K562 (cell line): Measurements from ENCODE around the gene HS3ST4. TPM values are rescaled to one million over a fixed set of nuclear protein-coding genes. Genes with fewer than 3 reads are reported as not detected.

Experiments
- ATAC-seq: fragments of 200-7000 bp; cut with Tn5 transposase; 3 replicates; pipeline ENCODE4 v1.9.1; 2020; ENCODE audit warnings: moderate library complexity
- BruUV-seq: library from RNA; stranded (reverse); fragments of 400-500 nt; replicated peaks from 2 replicates; lab custom pipeline; 2021; lab: Mats Ljungman, UMichigan
- CTCF ChIA-PET: fragments of 300-600 bp; formaldehyde crosslinking; extraction: SDS; loops from one replicate; lab custom pipeline; 2021; ENCODE audit warnings: low intra/inter-chr PET ratio; lab: Yijun Ruan, JAX
- POLR2A ChIA-PET: fragments of 300-600, 350-650 bp; sonication (Branson Sonifier 250); formaldehyde crosslinking; extraction: SDS; loops from one replicate; lab custom pipeline; 2021; ENCODE audit warnings: antibody characterized with exemption, inconsistent platforms; lab: Yijun Ruan, JAX
- DNase-seq, 4 experiments: peaks; one replicate each; pipeline versions ENCODE4 v3.0.0 to v3.0.0-alpha.2; 2011 to 2018; ENCODE audit warnings: low spot score in 3 of 4, mixed read lengths in 3 of 4; ENCODE audit errors: extremely low read depth in 1 of 4
- FAIRE-seq: peaks from 2 replicates; lab custom pipeline; 2011; peaks lifted over from hg19 to GRCh38; lab: Jason Lieb, UNC
- H2AFZ ChIP-seq: 2 replicates; pipeline ENCODE4 v1.6.0; 2011; ENCODE audit warnings: low read depth, low read length, control low read depth, inconsistent platforms
- H3K27ac ChIP-seq: fragments of 200-600 bp; 3 replicates; pipeline ENCODE4 v1.8.0; 2011; ENCODE audit warnings: low read depth, mild to moderate bottlenecking, control low read depth, inconsistent platforms, low read length, moderate library complexity, mixed read lengths; ENCODE audit errors: extremely low read depth
- H3K27me3 ChIP-seq, 2 experiments: fragments of 300-600 bp in 1 of 2; 2 replicates in 1 of 2; 3 replicates in 1 of 2; pipeline versions ENCODE4 v1.6.0 to v1.8.0; 2011; ENCODE audit warnings: inconsistent platforms in 2 of 2, low read length in 2 of 2, mild to moderate bottlenecking in 1 of 2, mixed read lengths in 1 of 2, moderate library complexity in 1 of 2; ENCODE audit not compliant: control insufficient read depth in 2 of 2, insufficient read depth in 2 of 2
- H3K36me3 ChIP-seq: fragments of 300-600 bp; 3 replicates; pipeline ENCODE4 v1.8.0; 2011; ENCODE audit warnings: mild to moderate bottlenecking, low read length, inconsistent platforms; ENCODE audit not compliant: control insufficient read depth, insufficient read depth
- H3K4me1 ChIP-seq, 2 experiments: fragments of 200-600 bp in 1 of 2; replicated peaks in 1 of 2; 2 replicates in 1 of 2; 3 replicates in 1 of 2; pipeline versions ENCODE4 v1.5.1 to v1.8.0; 2011; ENCODE audit warnings: inconsistent platforms in 2 of 2, low read length in 2 of 2, mild to moderate bottlenecking in 1 of 2, mixed read lengths in 1 of 2, moderate library complexity in 1 of 2; ENCODE audit not compliant: control insufficient read depth in 2 of 2, insufficient read depth in 2 of 2
- H3K4me2 ChIP-seq: 2 replicates; pipeline ENCODE4 v1.6.1; 2011; ENCODE audit warnings: low read length, control low read depth, inconsistent platforms, mixed read lengths; ENCODE audit not compliant: insufficient read depth
- H3K4me3 ChIP-seq: fragments of 200-600 bp; sonication (generic), shearing (Covaris generic); 2 replicates; pipeline ENCODE4 v1.5.1; 2016; ENCODE audit warnings: control low read depth, inconsistent platforms
- H3K79me2 ChIP-seq: fragments of 200-600 bp; 3 replicates; pipeline ENCODE4 v1.8.0; 2011; ENCODE audit warnings: low read length, inconsistent platforms; ENCODE audit not compliant: control insufficient read depth, insufficient read depth
- H3K9ac ChIP-seq, 2 experiments: 2 replicates each; pipeline versions ENCODE4 v1.6.0 to v1.6.1; 2011; ENCODE audit warnings: low read depth in 2 of 2, low read length in 2 of 2, control low read depth in 1 of 2, inconsistent platforms in 1 of 2, mild to moderate bottlenecking in 1 of 2, mixed read lengths in 1 of 2; ENCODE audit not compliant: insufficient read depth in 1 of 2
- H3K9me1 ChIP-seq: one replicate; pipeline ENCODE4 v1.6.0; 2011; ENCODE audit warnings: inconsistent platforms, mild to moderate bottlenecking, low read length, moderate library complexity; ENCODE audit not compliant: control insufficient read depth, insufficient read depth
- H3K9me3 ChIP-seq: replicated peaks from 2 replicates; pipeline ENCODE4 v1.5.1; 2011; ENCODE audit warnings: low read depth, low read length, inconsistent platforms; ENCODE audit not compliant: control insufficient read depth, insufficient read depth
- H4K20me1 ChIP-seq: replicated peaks from 2 replicates; pipeline ENCODE4 v1.6.1; 2011; ENCODE audit warnings: low read length, inconsistent platforms, mixed read lengths; ENCODE audit not compliant: control insufficient read depth, insufficient read depth
- CHD2 ChIP-seq: IDR thresholded peaks from 2 replicates; pipeline ENCODE4 v1.6.1; 2011; ENCODE audit warnings: low read depth, low read length
- CTCF ChIP-seq, 3 experiments: IDR thresholded peaks in 2 of 3; conservative IDR thresholded peaks in 1 of 3; 2 replicates each; pipeline ENCODE4 v1.5.1; 2011 to 2012; ENCODE audit warnings: low read length in 3 of 3, mild to moderate bottlenecking in 3 of 3, control low read depth in 2 of 3, improper control_type of control experiment in 1 of 3, inconsistent platforms in 1 of 3, low read depth in 1 of 3, mixed read lengths in 1 of 3, moderate library complexity in 1 of 3; ENCODE audit not compliant: insufficient read depth in 2 of 3
- FOXA3 ChIP-seq, 2 experiments: fragments of 450-650 bp in 1 of 2; sonication (generic) in 1 of 2; formaldehyde crosslinking; IDR thresholded peaks in 1 of 2; conservative IDR thresholded peaks in 1 of 2; 2 replicates each; pipeline versions ENCODE4 v1.4.0 to v1.8.0; 2020 to 2022; ENCODE audit warnings: mild to moderate bottlenecking in 2 of 2, missing genetic modification reagents in 1 of 2
- PHB ChIP-seq: fragments of 250-450 bp; sonication (Bioruptor Pico); IDR thresholded peaks from 2 replicates; pipeline ENCODE4 v1.5.0; 2021
- XRCC4 ChIP-seq: IDR thresholded peaks from one replicate; pipeline ENCODE4 v1.6.1; 2011; ENCODE audit not compliant: insufficient read depth, insufficient read length; ENCODE audit errors: extremely low read depth
- ZNF586 ChIP-seq: fragments of 450-650 bp; formaldehyde crosslinking; conservative IDR thresholded peaks from 2 replicates; pipeline ENCODE4 v1.4.0; 2020; ENCODE audit warnings: mild to moderate bottlenecking, moderate library complexity
- WGBS: fragments of 100-300 bp; shearing (Covaris generic); methylation state at CpG from one replicate; pipeline ENCODE4 v1.1.6; 2016; ENCODE audit warnings: low coverage, mixed read lengths; ENCODE audit not compliant: insufficient coverage; ENCODE audit errors: missing lambda C conversion rate; 5-methylcytosine and 5-hydroxymethylcytosine counted together
- in situ Hi-C: fragments of 300-500 bp; cut with MboI; formaldehyde crosslinking; loops from 4 replicates; pipeline ENCODE4 v1.15.0; 2018; ENCODE audit warnings: inconsistent platforms, mixed read lengths
- intact Hi-C: fragments of 100-400 bp; cut with micrococcal nuclease; formaldehyde crosslinking; loops from 2 replicates; pipeline ENCODE4 v1.14.2; 2022
- polyA plus RNA-seq, 8 experiments: library from polyadenylated mRNA; depleted of rRNA in 4 of 8; stranded (reverse) in 5 of 8; unstranded in 3 of 8; fragments of >200 nt; fragmentation: Nextera tagmentation in 2 of 8; fragmentation: Illumina TruSeq in 1 of 8; extraction: Ambion mirVana in 2 of 8; extraction: Trizol in 1 of 8; gene quantifications; 2 replicates each; pipeline versions ENCODE4 v1.2.1 to v1.2.3, GENCODE V29; 2011 to 2014; ENCODE audit warnings: inconsistent platforms in 1 of 8, missing spikeins in 1 of 8
- total RNA-seq, 7 experiments: library from RNA; depleted of rRNA in 6 of 7; stranded (reverse); fragments of >200 nt in 6 of 7; fragmentation: Illumina TruSeq in 2 of 7; extraction: Trizol in 2 of 7; gene quantifications; 2 replicates each; pipeline versions ENCODE4 v1.2.1 to v1.2.3, GENCODE V29; 2011 to 2021; ENCODE audit warnings: low replicate concordance in 1 of 7

Gene HS3ST4
- total and polyA plus RNA-seq, 9 of the 15 experiments (the other 6 are each of a cell fraction or from before 2014, with no cell fraction given): not detected

GRCh38 chr16:25734430-25735385 is 42.9 kb downstream of the HS3ST4 start:
- no TSS peak for BruUV-seq
- DNase-seq (no peak), ATAC-seq (no peak), FAIRE-seq (no peak)
- Histone ChIP-seq H2AFZ (no peak overlapping the region), H3K4me3 (no peak overlapping the region), H4K20me1 (0 out of 2 replicates have a peak, but pooled peaks cover 3% of the 10 kb centered on the region), H3K79me2 (no peaks in the 10 kb centered on the region), H3K9me1 (no peaks in the 10 kb centered on the region), H3K9ac (no peak overlapping the region), H3K27me3 (peaks cover 0 to 24% of the 10 kb centered on the region in 2 experiments; a peak in 3 of 5 replicates), H3K4me1 (no peaks in the 10 kb centered on the region), H3K9me3 (no peaks in the 10 kb centered on the region), H3K36me3 (no peaks in the 10 kb centered on the region), H3K4me2 (no peak overlapping the region), H3K27ac (no peak overlapping the region)
- intact Hi-C loops: no loop called here
- ChIA-PET CTCF (no interaction called here), POLR2A (interaction anchor here (1.6 kb wide), 1 partner anchor 11 kb away, joined by 3 read pairs; no protein-coding TSS in a partner anchor)
- WGBS: 0% methylated on average over 2 of the region's 2 CpGs
- in situ Hi-C loops: no loop called here
- TF ChIP-seq XRCC4: no peak
- TF ChIP-seq, all 486 proteins: peak for 0

GRCh38 chr16:25735645-25736044 is 43.9 kb downstream of the HS3ST4 start:
- H3K9me1 ChIP-seq: no peaks in the 10 kb centered on the region
- ChIA-PET POLR2A (interaction anchor here (1.6 kb wide), 1 partner anchor 11 kb away, joined by 3 read pairs; no protein-coding TSS in a partner anchor), CTCF (no interaction called here)
- 0% methylated on average over 1 of the region's 1 CpG for WGBS
- peak in 2 of 4 experiments; percentile 4 to 7 for DNase-seq
- H4K20me1 ChIP-seq: 0 out of 2 replicates have a peak, but pooled peaks cover 3% of the 10 kb centered on the region
- no peak overlapping the region for H3K27ac ChIP-seq
- no peaks in the 10 kb centered on the region for H3K36me3 ChIP-seq
- no peak overlapping the region for H3K9ac ChIP-seq
- in situ Hi-C loops: no loop called here
- H3K4me3 ChIP-seq: no peak overlapping the region
- no TSS peak for BruUV-seq
- TF ChIP-seq PHB (CRISPR knock-in tag) (no peak), ZNF586 (no peak), FOXA3 (CRISPR knock-in tag; conservative IDR thresholded peaks at IDR 0.05 in 1 of 2, IDR thresholded peaks at IDR 0.05 in 1 of 2) (no peak), CTCF (IDR thresholded peaks at IDR 0.05 in 2 of 3, conservative IDR thresholded peaks at IDR 0.05 in 1 of 3; ENCODE audit: insufficient read depth in 2 of 3, low read depth in 1 of 3, low read length in 3 of 3) (peak in 2 of 3 experiments; percentile 7 to 44; a peak in 2 of 6 replicates), CHD2 (no peak)
- H3K79me2 ChIP-seq: no peaks in the 10 kb centered on the region
- no peak for ATAC-seq
- no peaks in the 10 kb centered on the region for H3K9me3 ChIP-seq
- no peak for FAIRE-seq
- no peak overlapping the region for H2AFZ ChIP-seq
- H3K4me2 ChIP-seq: no peak overlapping the region
- no peaks in the 10 kb centered on the region for H3K4me1 ChIP-seq
- H3K27me3 ChIP-seq: peaks cover 0 to 21% of the 10 kb centered on the region in 2 experiments; a peak in 3 of 5 replicates
- intact Hi-C loops: no loop called here
